NOMO-1 (cell line): ENCODE results near the gene PTGDR2.

Experiments used
- DNase-seq, 2 experiments: peaks; one replicate each; lab custom pipeline; 2025; ENCODE audit not compliant: unreplicated experiment in 2 of 2; lab: John Stamatoyannopoulos, UW

The PTGDR2 gene

GRCh38 chr11:60859616-60860250 is 4.0 kb upstream of the PTGDR2 start:
- no peak for DNase-seq

GRCh38 chr11:60858731-60859464 is 3.1 kb upstream of the PTGDR2 start:
- peak; percentile 12 to 25 for DNase-seq

GRCh38 chr11:60858236-60858635 is 2.5 kb upstream of the PTGDR2 start:
- DNase-seq: no peak

- no peak for DNase-seq
Measured at GRCh38 chr11:60857378-60858232, 1.9 kb upstream of the PTGDR2 start.

GRCh38 chr11:60854847-60855725 is 664 bp downstream of the PTGDR2 start:
- no peak for DNase-seq

- no peak for DNase-seq
Measured at GRCh38 chr11:60854140-60854846, 1.5 kb downstream of the PTGDR2 start.

GRCh38 chr11:60852982-60853950 is 2.5 kb downstream of the PTGDR2 start:
- no peak for DNase-seq

GRCh38 chr11:60852117-60852981 is 3.4 kb downstream of the PTGDR2 start:
- no peak for DNase-seq

GRCh38 chr11:60851327-60852104 is 4.2 kb downstream of the PTGDR2 start:
- no peak for DNase-seq

- no peak for DNase-seq
Measured at GRCh38 chr11:60849641-60850520, 5.9 kb downstream of the PTGDR2 start.

- DNase-seq: no peak
Measured at GRCh38 chr11:60848714-60849151, 7.0 kb downstream of the PTGDR2 start.

GRCh38 chr11:60847896-60848295 is 7.9 kb downstream of the PTGDR2 start:
- DNase-seq: no peak

- DNase-seq: no peak
Measured at GRCh38 chr11:60847281-60847680, 8.5 kb downstream of the PTGDR2 start.

GRCh38 chr11:60845338-60845737 is 10.4 kb downstream of the PTGDR2 start:
- DNase-seq: no peak

- no peak for DNase-seq
Measured at GRCh38 chr11:60844870-60845221, 10.9 kb downstream of the PTGDR2 start.
